NCI-H69 (cell line): ENCODE results near the gene HSPG2.

Experiments used
- DNase-seq: peaks from one replicate; lab custom pipeline; 2025; lab: John Stamatoyannopoulos, UW

Gene HSPG2

DNA sequence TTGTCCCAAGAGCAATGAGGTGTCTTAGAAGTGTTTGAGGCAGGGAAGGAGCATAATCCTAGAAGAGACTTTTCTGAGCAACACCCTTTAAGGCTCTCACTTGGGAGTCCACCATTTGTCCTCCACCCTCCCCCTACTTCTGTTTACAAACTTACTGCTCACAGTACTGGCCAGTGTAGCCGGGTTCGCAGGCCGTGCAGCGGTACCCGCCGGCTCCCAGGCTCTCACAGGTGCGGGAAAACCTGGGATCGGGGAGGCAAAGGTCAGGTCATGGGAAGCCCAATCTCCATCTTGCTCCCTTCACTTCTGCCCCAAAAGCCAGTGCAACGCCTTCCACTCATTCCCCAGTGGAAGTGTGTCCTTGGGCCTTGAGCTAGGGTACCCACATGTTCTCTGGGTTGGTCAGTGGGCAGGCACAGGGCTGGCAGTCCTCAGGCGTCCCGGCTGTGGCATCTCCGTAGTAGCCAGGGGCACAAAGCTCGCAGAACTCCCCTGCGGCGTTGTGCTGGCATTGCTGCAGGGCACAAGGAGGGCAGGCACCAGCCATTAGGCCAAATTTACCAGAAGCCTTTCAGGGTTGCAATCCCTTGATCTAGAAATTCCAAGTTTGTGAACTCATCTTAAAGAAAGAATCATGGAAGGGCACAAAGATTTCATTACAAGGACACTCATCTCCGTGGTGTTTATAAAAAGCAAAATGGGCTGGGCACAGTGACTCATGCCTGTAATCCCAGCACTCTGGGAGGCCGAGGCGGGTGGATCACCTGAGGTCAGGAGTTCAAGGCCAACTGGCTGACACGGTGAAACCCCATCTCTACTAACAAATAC, 75.3 kb downstream of the HSPG2 start:
- DNase-seq, result no peak

DNA sequence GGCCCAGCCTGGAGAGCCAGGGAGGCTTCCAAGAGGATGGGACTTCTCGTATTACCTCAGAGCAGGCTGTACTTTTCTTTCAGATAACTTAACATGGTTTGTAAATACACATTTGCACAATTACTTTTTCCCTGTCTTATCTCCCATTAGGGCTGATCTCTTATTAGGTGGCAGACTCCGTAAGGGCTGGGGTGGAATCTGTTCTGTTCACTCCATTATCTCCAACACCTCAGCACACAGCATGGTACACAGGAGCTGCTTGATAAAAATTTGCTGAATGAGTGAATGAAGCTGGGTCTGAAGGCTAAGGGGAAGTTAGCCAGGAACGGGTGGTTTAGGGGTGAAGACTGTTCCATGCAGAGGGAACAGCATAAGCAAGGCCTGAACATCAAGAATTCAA, 76.1 kb downstream of the HSPG2 start:
- no peak for DNase-seq

DNA sequence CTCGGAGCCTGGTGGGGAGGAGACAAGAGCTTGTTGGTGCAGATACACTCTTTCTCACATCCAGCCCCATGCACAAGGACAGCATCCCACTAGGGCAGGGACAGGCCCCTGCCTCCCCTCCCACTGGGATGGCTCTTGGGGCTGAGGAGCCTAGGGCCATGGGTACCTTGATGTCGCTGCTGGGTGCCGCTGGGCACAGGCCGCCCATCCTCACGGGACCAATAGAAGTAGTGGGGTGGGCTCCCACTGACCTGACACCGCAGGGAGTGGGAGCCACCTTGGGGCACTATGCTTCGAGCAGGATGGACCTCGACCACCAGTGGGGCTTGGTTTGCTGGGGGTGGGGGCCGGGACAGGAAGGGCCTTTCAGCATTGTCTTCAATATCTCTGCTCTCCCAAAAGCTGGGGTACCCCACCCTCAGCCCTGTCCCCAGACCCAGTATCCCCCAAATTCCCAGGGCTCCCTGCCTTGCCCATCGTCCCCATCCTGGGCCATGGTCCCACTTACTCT, 77.4 kb downstream of the HSPG2 start:
- no peak for DNase-seq

DNA sequence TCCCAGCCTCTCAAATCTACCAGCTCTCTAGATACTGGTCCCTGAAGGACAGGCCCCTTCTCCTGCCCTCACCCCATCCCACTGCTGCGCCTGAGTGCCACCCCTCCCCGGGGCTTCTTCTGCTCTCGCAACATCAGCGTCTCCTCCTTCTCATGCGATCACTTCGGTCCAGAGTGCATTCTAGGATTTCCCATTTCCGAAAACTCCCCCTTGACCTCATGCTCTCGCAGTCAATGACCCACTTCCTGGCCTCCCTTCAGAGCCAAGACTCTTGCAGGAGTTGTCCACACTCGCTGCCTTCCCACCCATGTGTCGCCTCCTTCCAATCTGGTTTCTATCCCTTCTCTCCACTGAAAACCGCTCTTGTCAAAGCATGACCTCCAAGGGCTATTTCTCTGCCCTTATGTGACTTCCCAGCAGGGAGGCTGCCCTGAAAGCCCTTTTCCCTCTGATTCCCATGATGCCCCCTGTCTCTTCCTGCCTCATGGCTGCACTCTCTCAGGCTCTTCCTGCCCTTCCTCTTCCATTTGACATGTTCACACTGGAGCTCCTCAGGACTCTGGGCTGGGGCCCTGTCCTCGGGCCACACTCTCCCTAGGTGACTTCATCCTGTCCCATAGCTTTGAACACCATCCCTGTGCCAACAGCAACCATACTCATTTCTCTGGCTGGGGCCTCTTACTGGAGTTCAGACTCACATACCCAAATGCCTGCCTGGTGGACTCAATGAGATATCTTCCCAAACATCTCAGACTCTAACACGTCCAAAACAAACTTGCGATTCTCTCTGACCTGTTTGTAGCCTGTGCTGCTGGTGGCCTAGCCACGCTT, 79.1 kb downstream of the HSPG2 start:
- DNase-seq, result no peak

- no peak for DNase-seq
Observed at GRCh38 chr1:21857142-21857839, 79.8 kb downstream of the HSPG2 start.

GRCh38 chr1:21855257-21856096, 81.6 kb downstream of the HSPG2 start:
- peak; percentile 48 for DNase-seq

GRCh38 chr1:21854751-21855131, 82.4 kb downstream of the HSPG2 start:
- DNase-seq, result no peak

- no peak for DNase-seq
Observed at GRCh38 chr1:21854090-21854750, 82.9 kb downstream of the HSPG2 start.

DNA sequence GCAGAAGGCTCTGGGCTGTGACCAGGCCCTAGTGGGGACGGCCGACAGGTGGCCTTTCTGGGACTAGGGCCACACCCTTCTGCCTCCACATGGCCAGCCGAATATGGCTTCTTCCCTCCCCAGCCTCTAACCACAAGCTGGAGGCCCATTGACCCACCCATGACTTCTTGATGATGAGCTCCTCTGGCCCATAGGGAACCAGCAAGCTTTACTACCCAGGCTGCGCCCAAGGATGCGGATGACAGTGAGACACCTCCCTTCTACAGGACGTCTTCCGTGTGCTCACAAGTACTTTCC, 84.0 kb downstream of the HSPG2 start:
- no peak for DNase-seq

GRCh38 chr1:21852282-21853130, 84.6 kb downstream of the HSPG2 start:
- DNase-seq, result no peak

GRCh38 chr1:21851430-21852250, 85.5 kb downstream of the HSPG2 start:
- no peak for DNase-seq

DNA sequence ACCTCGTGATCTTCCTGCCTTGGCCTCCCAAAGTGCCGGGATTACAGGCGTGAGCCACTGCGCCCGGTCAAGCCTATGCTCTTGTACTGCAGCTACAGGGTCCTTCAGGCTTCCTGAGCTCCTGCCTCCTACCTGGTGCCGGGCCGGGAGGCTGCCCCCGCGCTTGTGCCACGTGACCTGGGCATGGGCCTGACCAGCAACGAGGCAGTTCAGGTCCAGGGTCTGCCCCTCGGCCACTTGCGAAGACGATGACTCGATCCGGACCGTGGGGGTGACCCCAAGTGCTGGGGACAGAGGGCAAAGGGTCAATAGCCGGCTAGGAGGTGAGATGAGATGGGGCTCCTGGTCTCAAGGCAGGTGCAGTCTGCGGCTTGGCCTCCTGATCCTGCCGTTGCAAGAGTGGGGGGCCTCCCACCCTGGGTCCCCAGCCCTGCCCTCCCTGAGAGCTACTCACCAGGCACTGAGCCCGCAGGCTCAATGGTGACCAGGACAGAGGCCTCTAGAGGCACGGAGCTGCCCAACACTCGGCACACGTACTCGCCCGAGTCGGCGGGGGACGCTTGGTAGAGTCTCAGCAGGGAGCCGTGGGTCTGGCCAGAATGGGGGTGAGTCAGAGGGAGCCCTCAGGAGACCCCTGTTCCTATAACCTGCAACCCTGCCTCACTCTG, 87.1 kb downstream of the HSPG2 start:
- no peak for DNase-seq

- no peak for DNase-seq
Observed at GRCh38 chr1:21848524-21849174, 88.5 kb downstream of the HSPG2 start.

DNA sequence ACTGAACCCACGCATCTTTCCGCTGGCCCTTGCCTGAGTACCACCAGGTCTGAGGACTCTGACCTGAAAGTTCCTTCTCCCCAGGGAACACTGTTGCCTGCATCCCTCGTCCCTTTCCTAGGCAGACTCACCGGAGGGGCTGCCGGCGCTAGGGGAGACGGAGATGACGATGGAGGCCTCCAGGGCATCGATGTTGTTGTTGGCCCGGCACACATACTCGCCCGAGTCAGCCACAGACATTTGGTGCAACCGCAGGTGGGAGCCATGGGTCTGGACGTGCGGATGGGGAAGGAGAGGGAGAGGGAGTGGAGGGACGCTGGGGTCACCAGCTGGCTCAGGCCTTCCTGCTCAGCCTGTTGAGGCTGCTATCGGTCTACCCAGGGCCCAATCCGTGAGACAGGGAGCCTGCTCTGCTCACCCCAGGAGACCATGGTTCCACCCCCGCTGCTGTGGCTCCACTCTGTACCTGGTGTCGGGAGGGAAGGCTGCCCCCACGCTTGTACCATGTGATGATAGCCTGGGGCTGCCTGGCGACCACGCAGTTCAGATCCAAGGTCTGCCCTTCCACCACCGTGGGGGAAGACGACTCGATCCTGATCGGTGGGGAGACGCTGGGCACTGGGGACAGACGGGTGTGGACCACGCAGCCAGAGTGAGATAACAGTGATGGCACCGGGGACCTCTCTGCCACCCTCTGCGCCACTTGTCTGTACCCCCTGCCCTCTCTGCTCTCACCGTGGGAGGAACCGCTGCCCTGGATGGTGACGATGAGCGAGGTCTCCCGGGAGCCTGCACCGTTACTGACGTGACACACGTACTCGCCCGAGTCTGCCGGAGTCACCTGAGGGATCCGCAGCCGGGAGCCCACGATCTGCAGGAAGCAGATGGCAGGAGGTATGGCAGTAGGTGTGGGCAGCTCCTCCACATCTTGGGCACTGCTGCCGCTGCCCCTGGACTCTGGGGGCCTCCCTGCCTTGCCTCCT, 89.6 kb downstream of the HSPG2 start:
- no peak for DNase-seq

- DNase-seq, result no peak
Observed at GRCh38 chr1:21845646-21846641, 91.2 kb downstream of the HSPG2 start.

GRCh38 chr1:21843996-21844395, 93.1 kb downstream of the HSPG2 start:
- no peak for DNase-seq
